Urothelium cell line (cell line): ENCODE results near the gene RAD51B.

Experiments
- DNase-seq: peaks from one replicate; pipeline ENCODE4 v3.0.0; 2011; ENCODE audit warnings: low spot score, mixed read lengths
- FAIRE-seq: peaks from 2 replicates; lab custom pipeline; 2011; peaks lifted over from hg19 to GRCh38; lab: Jason Lieb, UNC

Gene RAD51B

GRCh38 chr14:68626386-68626785 is 806.8 kb downstream of the RAD51B start:
- no peak for DNase-seq
- FAIRE-seq, result peak; percentile 86

DNA sequence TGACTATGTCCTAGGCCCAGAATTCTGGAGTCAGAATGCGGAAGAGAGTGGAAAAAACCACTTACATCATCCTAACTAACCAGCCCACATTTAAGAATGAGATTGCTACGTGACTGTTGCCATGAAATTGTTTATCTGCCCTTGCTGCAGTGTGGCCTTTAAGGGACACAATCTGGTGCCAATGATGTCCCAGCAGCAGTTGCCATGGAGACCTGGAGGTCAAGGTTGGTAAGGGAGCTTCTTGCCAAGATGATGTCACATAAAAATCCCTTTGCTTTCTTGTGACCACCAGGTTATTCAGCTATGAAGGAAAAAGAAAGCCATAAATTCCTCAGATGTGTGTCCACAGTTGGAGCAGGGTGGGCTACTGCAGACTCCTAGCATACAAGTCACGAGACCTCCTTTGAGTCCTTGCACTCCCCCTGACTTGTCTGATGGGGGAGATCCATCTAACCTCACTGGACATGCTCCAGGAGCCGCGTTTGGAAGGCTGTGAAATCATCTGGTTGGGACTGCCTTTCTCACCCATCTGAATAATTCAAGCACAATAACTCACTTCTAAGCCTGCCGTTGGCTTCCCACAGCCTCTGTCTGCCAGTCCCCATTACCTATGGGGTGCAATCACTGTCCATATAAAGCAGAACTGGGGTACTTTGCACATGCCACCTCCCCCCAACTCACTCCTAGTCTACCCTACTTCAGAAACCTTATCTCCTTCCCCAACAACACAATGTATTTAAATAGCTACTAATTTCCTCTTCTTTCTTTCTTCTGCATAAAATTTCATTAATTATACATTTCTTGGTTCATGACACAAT is 807.7 kb downstream of the RAD51B start:
- no peak for DNase-seq
- peak; percentile 94 for FAIRE-seq

DNA sequence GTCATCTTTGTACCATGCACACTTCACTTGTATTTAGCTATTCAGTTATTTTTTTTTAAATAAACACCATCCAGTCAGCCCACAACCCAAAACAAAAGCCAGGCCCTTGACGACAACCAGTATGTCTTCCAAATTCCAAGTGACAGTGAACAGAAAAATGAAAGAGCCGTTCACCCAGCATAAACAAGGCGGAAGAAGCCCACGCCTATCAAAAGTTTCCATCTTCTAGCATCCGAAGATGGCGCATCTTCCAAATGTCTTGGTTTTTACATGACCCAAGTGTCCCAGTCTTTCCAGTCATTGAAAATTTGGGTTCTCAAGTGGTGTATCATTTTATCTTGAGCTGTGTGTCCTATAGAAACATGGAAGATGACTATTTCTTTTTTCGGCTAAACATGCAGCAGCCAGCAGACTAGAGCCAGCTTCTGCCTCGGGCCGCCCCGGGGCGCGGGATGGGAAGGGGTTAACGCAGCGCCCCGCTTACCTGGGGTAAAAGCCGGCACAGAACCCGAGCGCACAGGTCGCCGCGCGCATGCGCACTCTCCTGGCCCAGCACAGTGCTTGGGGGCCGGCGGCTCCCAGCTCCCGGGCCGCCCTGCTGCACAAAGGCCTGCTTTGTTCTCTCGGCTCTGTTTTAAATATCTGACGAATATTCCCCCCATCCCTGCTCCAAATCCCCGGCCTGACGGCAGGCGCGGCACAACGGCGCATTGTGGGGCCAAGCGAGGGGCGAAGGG is 808.5 kb downstream of the RAD51B start:
- no peak for FAIRE-seq
- no peak for DNase-seq

- DNase-seq, result no peak
- no peak for FAIRE-seq
Observed at GRCh38 chr14:68628605-68629310, 809.2 kb downstream of the RAD51B start.

GRCh38 chr14:68630081-68630571 is 810.5 kb downstream of the RAD51B start:
- DNase-seq, result no peak
- no peak for FAIRE-seq

DNA sequence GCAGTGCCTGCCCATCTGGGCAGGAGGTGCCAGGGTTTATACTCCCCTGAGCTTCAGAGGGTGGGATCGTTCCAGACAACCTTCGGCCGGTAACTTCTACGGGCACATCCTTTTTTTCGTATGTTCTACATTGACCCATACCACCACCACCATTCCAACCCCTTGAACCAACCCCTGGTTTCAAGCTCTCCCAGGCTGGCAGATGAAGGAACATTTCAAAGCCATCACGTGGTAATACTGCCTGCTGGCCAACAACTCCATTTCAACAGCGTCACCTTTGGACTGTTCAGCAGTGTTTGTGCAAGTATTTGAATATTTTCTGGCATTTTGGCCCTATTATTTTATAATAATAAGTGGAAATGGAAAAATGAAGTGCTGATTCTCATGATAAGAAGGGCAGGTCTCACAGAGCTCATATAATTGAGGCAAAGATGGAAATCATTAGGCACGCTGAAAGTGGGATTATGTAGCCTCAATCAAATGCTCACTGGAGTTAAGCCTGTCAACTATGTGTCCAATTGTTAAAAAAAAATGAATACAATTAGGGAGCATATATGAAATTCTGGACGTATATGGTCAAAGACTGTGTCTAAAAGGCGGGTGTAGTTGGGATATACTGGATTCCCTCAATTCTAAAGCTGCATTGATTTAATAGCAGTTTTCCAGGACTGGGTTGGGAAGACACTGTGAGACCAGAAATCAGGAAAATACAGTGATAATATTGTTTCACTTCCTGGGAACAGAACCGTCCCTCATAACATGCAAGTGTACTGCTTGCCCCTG is 811.2 kb downstream of the RAD51B start:
- FAIRE-seq, result peak; percentile 5

DNA sequence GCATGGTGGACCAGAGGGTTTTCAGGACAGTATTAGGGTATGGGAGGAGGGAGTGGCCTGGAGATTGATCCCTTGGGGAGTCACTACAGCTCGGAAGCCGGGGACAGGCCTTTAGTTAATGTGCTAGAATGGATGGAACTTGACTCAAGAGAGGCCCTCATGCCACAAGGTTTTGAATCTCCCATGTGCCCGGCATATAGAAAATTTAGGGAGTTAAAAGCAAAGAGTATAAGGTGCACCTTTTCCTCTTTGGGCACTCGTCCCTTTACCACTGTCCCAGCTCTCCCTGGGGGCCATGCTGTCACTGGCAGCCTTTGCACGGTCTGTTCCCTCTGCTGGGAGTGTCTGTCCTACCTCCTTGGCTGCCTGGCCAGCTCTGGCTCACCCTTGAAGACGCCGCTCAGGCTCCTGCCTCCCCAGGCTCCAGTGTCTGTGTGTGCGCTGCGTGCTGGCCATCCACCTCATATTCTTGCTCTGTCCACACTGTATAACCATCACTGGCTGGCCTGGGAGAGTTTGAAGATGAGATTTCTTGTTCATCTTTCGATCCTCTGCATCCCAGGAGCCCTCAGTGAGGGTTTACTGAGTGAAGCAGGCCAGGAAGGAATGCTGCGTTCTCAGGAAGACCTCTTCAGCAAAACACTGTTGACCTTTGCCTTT is 811.9 kb downstream of the RAD51B start:
- peak; percentile 76 for FAIRE-seq
- no peak for DNase-seq

More for the DNA sequence above, 811.2 kb downstream of the RAD51B start:
- DNase-seq, result no peak

- peak; percentile 85 for FAIRE-seq
- no peak for DNase-seq
Observed at GRCh38 chr14:68632054-68632895, 812.7 kb downstream of the RAD51B start.

- FAIRE-seq (peak; percentile 82), DNase-seq (peak; percentile 57)
Observed at GRCh38 chr14:68633131-68633991, 813.8 kb downstream of the RAD51B start.

DNA sequence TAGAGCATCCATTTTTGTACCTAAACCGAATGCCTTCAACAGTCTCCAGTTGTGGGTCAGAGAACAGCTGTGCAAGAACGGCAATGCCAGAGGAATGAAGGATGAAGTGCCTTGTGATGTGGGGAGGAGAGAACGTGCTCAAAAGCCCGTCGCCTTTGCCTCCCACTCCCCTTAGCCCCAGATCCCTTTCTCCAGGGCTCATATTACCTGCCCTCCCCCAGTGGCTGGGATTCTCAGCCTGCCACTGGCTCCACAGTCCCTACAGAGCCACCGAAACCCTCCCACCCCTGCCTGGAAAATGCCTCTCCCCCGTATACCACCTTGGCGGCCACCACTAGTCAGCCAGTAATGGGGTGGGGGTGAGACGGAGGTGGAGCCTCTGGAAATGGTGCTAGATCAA is 814.8 kb downstream of the RAD51B start:
- FAIRE-seq (peak; percentile 96), DNase-seq (no peak)

GRCh38 chr14:68634874-68635595 is 815.5 kb downstream of the RAD51B start:
- no peak for DNase-seq
- no peak for FAIRE-seq

DNA sequence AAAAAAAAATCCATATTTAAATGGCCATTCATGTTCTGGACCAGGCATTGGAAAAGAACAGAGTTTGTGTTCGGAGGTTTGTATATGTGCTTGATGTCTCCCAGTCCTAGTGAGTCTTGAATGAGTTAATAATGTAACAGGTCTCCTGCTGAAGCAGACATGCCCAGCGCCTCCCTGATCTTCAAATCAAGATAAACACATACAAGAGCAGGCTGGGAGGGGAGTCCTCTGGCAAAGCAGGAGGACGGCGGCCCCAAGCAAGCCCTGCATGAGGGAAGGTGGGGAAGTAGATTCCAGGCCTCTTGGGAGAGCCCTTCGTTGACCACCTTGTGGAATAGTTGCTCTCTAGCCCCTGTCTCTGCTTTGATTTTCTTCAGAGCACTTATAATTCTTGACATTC is 817.0 kb downstream of the RAD51B start:
- no peak for DNase-seq
- FAIRE-seq, result no peak

GRCh38 chr14:68637106-68638021 is 817.8 kb downstream of the RAD51B start:
- FAIRE-seq, result peak; percentile 84
- no peak for DNase-seq

DNA sequence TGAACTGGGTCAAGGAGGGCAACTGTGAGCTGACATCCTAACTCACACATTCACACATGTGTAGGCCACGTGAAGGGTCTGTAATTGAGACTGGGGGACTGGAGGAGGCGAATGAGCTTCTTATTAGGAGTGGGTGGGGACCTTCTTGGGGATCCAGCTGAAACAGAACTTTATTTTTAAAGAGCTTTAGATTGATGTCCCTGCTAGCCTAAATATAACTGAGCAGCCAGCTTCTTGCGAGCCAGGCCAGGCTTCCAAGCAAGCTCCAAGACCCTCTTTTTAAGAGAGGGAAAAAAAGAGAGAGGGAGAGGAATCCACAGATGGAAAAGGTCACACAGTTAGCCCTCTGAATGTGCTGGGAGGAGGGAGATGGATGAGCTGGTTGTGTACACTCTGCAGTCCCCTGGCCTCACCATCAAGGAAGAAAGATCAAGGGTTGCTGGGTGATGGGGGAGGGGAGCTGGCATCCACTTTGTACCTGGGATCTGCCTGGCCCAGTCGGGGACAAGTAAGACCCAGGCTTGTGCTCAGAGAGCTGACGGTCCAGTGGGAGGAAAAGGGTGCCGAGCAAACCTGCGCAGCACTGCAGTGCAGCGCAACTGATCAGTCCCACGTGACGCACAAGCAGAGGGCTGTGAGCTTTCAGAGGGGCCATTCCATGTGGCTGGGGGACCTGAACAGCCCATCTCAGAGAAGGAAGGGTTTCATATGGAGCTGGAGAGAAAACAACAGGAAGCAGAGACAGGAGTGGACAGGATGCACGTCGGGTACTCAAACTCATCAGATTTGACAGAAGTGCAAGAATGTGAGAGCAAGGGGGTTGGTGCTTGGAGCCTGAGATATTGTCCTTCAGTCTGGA is 818.8 kb downstream of the RAD51B start:
- peak; percentile 53 for FAIRE-seq
- no peak for DNase-seq

DNA sequence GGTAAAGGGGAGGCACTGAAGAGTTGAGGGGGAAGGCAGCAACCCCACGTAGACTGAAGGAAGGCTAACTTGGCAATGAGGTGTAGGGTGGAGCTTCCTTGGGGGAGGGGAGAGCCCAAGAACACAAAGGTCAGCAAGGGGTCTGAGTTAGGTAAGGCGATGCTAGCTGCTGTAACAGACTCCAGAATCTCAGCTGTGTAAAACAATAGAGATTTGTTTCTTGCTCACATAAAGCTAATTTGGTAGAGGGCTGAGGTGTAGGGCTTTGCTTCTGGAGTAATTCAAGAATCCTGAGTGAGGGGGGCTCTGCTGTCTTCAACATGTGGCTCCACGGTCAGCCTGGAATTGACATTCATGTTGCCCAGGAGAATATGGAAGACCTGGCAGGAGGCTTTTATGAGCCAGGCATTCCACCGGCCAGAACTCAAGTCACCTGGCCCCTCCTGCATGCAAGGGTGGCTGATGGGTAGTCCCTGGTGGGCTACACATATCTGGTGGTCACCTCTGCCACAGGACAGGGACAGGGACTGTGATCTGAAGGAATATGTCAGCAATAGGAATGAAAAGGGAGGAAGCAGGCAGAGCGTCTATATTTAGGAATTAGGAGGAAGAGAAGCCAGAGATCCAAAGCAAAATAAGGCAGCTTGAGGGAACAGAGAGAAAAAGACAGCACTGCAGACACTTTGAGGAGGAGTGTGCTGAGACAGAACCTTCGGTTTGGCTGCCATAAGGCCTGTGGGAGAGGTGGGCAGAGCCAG is 819.6 kb downstream of the RAD51B start:
- DNase-seq, result no peak
- FAIRE-seq, result peak; percentile 89
